GM23338 (cell line): Measurements from ENCODE around the gene MITF. TPM values are rescaled to one million over a fixed set of nuclear protein-coding genes. Genes with fewer than 3 reads are reported as not detected.

Experiments
- ATAC-seq: fragments of 200-7000 bp; cut with Tn5 transposase; 3 replicates; pipeline ENCODE4 v1.9.1; 2020
- DNase-seq: peaks from one replicate; pipeline ENCODE4 v3.0.0-alpha.2; 2015; ENCODE audit warnings: low spot score
- H2AFZ ChIP-seq: fragments of 200-600 bp; sonication (generic); 2 replicates; pipeline ENCODE4 v1.8.0; 2016; ENCODE audit warnings: antibody characterized with exemption, mild to moderate bottlenecking, moderate library complexity
- H3F3A ChIP-seq: fragments of 200-600 bp; sonication (generic); replicated peaks from 2 replicates; pipeline ENCODE4 v1.8.0; 2017; ENCODE audit warnings: antibody characterized with exemption, mixed run types, low read depth
- H3K27ac ChIP-seq: fragments of 200-600 bp; sonication (generic); 2 replicates; pipeline ENCODE4 v1.6.1; 2016; ENCODE audit warnings: low read depth
- H3K27me3 ChIP-seq: fragments of 200-600 bp; sonication (generic); 2 replicates; pipeline ENCODE4 v1.8.0; 2016; ENCODE audit warnings: mild to moderate bottlenecking, mixed run types, moderate library complexity; ENCODE audit not compliant: insufficient read depth
- H3K36me3 ChIP-seq: fragments of 200-600 bp; sonication (generic); 2 replicates; pipeline ENCODE4 v1.8.0; 2016; ENCODE audit warnings: mild to moderate bottlenecking; ENCODE audit not compliant: insufficient read depth
- H3K4me1 ChIP-seq: fragments of 200-600 bp; sonication (generic); 2 replicates; pipeline ENCODE4 v1.8.0; 2016; ENCODE audit warnings: mild to moderate bottlenecking, moderate library complexity; ENCODE audit not compliant: insufficient read depth
- H3K4me2 ChIP-seq: fragments of 200-600 bp; sonication (generic); 2 replicates; pipeline ENCODE4 v1.7.1; 2017; ENCODE audit warnings: mixed run types
- H3K4me3 ChIP-seq: fragments of 200-600 bp; sonication (generic); 2 replicates; pipeline ENCODE4 v1.6.1; 2016; ENCODE audit warnings: mixed run types
- H3K79me2 ChIP-seq: fragments of 200-600 bp; sonication (generic); replicated peaks from 2 replicates; pipeline ENCODE4 v1.8.0; 2017; ENCODE audit warnings: mild to moderate bottlenecking; ENCODE audit not compliant: insufficient read depth
- H3K9me2 ChIP-seq: fragments of 200-600 bp; sonication (generic); 2 replicates; pipeline ENCODE4 v1.8.0; 2017; ENCODE audit not compliant: insufficient read depth
- H4K20me1 ChIP-seq: fragments of 200-600 bp; sonication (generic); replicated peaks from 2 replicates; pipeline ENCODE4 v1.8.0; 2017; ENCODE audit warnings: mild to moderate bottlenecking; ENCODE audit not compliant: insufficient read depth
- H3K27ac Mint-ChIP-seq: 2 replicates; pipeline ENCODE4 v1.8.0; 2020; ENCODE audit warnings: inconsistent platforms, mild to moderate bottlenecking, moderate library complexity, mixed read lengths
- H3K27me3 Mint-ChIP-seq: 3 replicates; pipeline ENCODE4 v1.8.0; 2022; ENCODE audit warnings: low read depth, mild to moderate bottlenecking, moderate library complexity, mixed read lengths, inconsistent platforms; ENCODE audit not compliant: insufficient read depth, poor library complexity
- H3K36me3 Mint-ChIP-seq: 3 replicates; pipeline ENCODE4 v1.8.0; 2021; ENCODE audit warnings: low read depth, mild to moderate bottlenecking, inconsistent platforms, moderate library complexity, mixed read lengths
- H3K4me1 Mint-ChIP-seq: 3 replicates; pipeline ENCODE4 v1.8.0; 2020; ENCODE audit warnings: mild to moderate bottlenecking, inconsistent platforms, mixed read lengths
- H3K4me3 Mint-ChIP-seq: 3 replicates; pipeline ENCODE4 v1.8.0; 2021; ENCODE audit warnings: moderate library complexity, mild to moderate bottlenecking, inconsistent platforms, mixed read lengths
- H3K9me3 Mint-ChIP-seq: 3 replicates; pipeline ENCODE4 v1.8.0; 2020; ENCODE audit warnings: moderate library complexity, mild to moderate bottlenecking, inconsistent platforms, mixed read lengths
- ETS1 ChIP-seq: IDR thresholded peaks from 2 replicates; pipeline ENCODE4 v1.6.1; 2016; ENCODE audit warnings: antibody characterized with exemption
- EZH2 ChIP-seq: fragments of 200-600 bp; sonication (generic); IDR thresholded peaks from one replicate; pipeline ENCODE4 v1.8.0; 2017; ENCODE audit warnings: antibody characterized with exemption, mild to moderate bottlenecking, low read depth; ENCODE audit not compliant: unreplicated experiment
- EZH2phosphoT487 ChIP-seq: fragments of 200-600 bp; sonication (generic); IDR thresholded peaks from one replicate; pipeline ENCODE4 v1.8.1; 2018; ENCODE audit warnings: antibody characterized with exemption; ENCODE audit not compliant: unreplicated experiment
- JUNB ChIP-seq: IDR thresholded peaks from one replicate; pipeline ENCODE4 v1.6.1; 2016; ENCODE audit warnings: antibody characterized with exemption; ENCODE audit not compliant: unreplicated experiment
- NANOG ChIP-seq: IDR thresholded peaks from 2 replicates; pipeline ENCODE4 v1.6.1; 2016; ENCODE audit warnings: antibody characterized with exemption, borderline replicate concordance
- POLR2AphosphoS5 ChIP-seq: IDR thresholded peaks from 2 replicates; pipeline ENCODE4 v1.6.1; 2016; ENCODE audit warnings: antibody characterized with exemption, low read depth
- STAT1 ChIP-seq: IDR thresholded peaks from one replicate; pipeline ENCODE4 v1.6.1; 2016; ENCODE audit warnings: antibody characterized with exemption; ENCODE audit not compliant: unreplicated experiment
- ZNF114 ChIP-seq: fragments of 250-450 bp; sonication (Bioruptor Pico); IDR thresholded peaks from 2 replicates; pipeline ENCODE4 v1.5.0; 2020; ENCODE audit warnings: mild to moderate bottlenecking, moderate library complexity
- ZNF331 ChIP-seq: fragments of 250-450 bp; sonication (Bioruptor Pico); IDR thresholded peaks from 2 replicates; pipeline ENCODE4 v1.5.0; 2020; ENCODE audit warnings: low read depth, mild to moderate bottlenecking, moderate library complexity
- ZNF462 ChIP-seq: fragments of 250-450 bp; sonication (Bioruptor Pico); IDR thresholded peaks from 2 replicates; pipeline ENCODE4 v1.5.0; 2020; ENCODE audit warnings: mild to moderate bottlenecking, moderate library complexity
- polyA plus RNA-seq: library from polyadenylated mRNA; unstranded; fragments of >200 nt; fragmentation: Nextera tagmentation; extraction: Ambion mirVana; gene quantifications from 2 replicates; pipeline ENCODE4 v1.2.1, GENCODE V29; 2016
- total RNA-seq: library from RNA; depleted of rRNA; stranded (reverse); fragments of >200 nt; shearing (Covaris generic); gene quantifications from 2 replicates; pipeline ENCODE4 v1.2.3, GENCODE V29; 2014

MITF gene
- total and polyA plus RNA-seq, 2 experiments from 2014 or later, result 1.9 to 2.4 TPM

GRCh38 chr3:69932501-69932900 is 193.2 kb downstream of the MITF start:
- no peaks in the 10 kb centered on the region for H3K27me3 ChIP-seq
- no peaks in the 10 kb centered on the region for H3K4me1 ChIP-seq
- no peaks in the 10 kb centered on the region for H3K36me3 ChIP-seq
- no peaks in the 10 kb centered on the region for H3K36me3 Mint-ChIP-seq
- ATAC-seq (no peak), DNase-seq (no peak)
- H3K79me2 ChIP-seq, result no peaks in the 10 kb centered on the region
- no peak overlapping the region for H3K27ac Mint-ChIP-seq
- H3K27me3 Mint-ChIP-seq, result no peaks in the 10 kb centered on the region
- H3F3A ChIP-seq, result no peaks in the 10 kb centered on the region
- H3K9me3 Mint-ChIP-seq, result no peaks in the 10 kb centered on the region
- H3K27ac ChIP-seq, result no peak overlapping the region
- no peak overlapping the region for H2AFZ ChIP-seq
- H3K4me3 Mint-ChIP-seq, result no peak overlapping the region
- no peaks in the 10 kb centered on the region; the same call in 2 of the 3 replicates for H3K4me1 Mint-ChIP-seq
- H3K4me2 ChIP-seq, result no peak overlapping the region
- H3K9me2 ChIP-seq, result no peaks in the 10 kb centered on the region
- TF ChIP-seq STAT1, result no peak
- no peak for TF ChIP-seq ZNF331 (CRISPR knock-in tag)
- no peak for TF ChIP-seq EZH2
- no peak for TF ChIP-seq ZNF114 (CRISPR knock-in tag)
- no peak overlapping the region for H3K4me3 ChIP-seq
- H4K20me1 ChIP-seq, result peaks cover 5% of the 10 kb centered on the region

GRCh38 chr3:69934398-69934797 is 195.1 kb downstream of the MITF start:
- Mint-ChIP-seq H3K9me3 (no peaks in the 10 kb centered on the region), H3K27ac (no peak overlapping the region), H3K4me3 (no peak overlapping the region), H3K36me3 (no peaks in the 10 kb centered on the region), H3K27me3 (no peaks in the 10 kb centered on the region), H3K4me1 (peaks cover 3% of the 10 kb centered on the region; the same call in 2 of the 3 replicates)
- Histone ChIP-seq H3K27ac (no peak overlapping the region), H4K20me1 (peaks cover 3% of the 10 kb centered on the region; the same call in 1 of the 2 replicates), H3K4me3 (no peak overlapping the region), H3K4me1 (no peaks in the 10 kb centered on the region), H3K4me2 (no peak overlapping the region), H3F3A (no peaks in the 10 kb centered on the region), H3K27me3 (no peaks in the 10 kb centered on the region), H3K9me2 (no peaks in the 10 kb centered on the region; the same call in 1 of the 2 replicates), H3K36me3 (no peaks in the 10 kb centered on the region), H3K79me2 (no peaks in the 10 kb centered on the region), H2AFZ (no peak overlapping the region)
- TF ChIP-seq STAT1 (no peak), ETS1 (no peak), ZNF462 (CRISPR knock-in tag) (no peak), EZH2 (no peak), JUNB (no peak), NANOG (no peak), POLR2AphosphoS5 (no peak), ZNF114 (CRISPR knock-in tag) (no peak), EZH2phosphoT487 (no peak)
- DNase-seq (no peak), ATAC-seq (no peak)
